K562 (cell line): ENCODE measurements around the gene SQOR. TPM values are rescaled to one million over a fixed set of nuclear protein-coding genes. Genes with fewer than 3 reads are reported as not detected.

Source experiments
- ATAC-seq: fragments of 200-7000 bp; cut with Tn5 transposase; 3 replicates; pipeline ENCODE4 v1.9.1; 2020; ENCODE audit warnings: moderate library complexity
- BruUV-seq: library from RNA; stranded (reverse); fragments of 400-500 nt; replicated peaks from 2 replicates; lab custom pipeline; 2021; lab: Mats Ljungman, UMichigan
- CTCF ChIA-PET: fragments of 300-600 bp; formaldehyde crosslinking; extraction: SDS; loops from one replicate; lab custom pipeline; 2021; ENCODE audit warnings: low intra/inter-chr PET ratio; lab: Yijun Ruan, JAX
- POLR2A ChIA-PET: fragments of 300-600, 350-650 bp; sonication (Branson Sonifier 250); formaldehyde crosslinking; extraction: SDS; loops from one replicate; lab custom pipeline; 2021; ENCODE audit warnings: antibody characterized with exemption, inconsistent platforms; lab: Yijun Ruan, JAX
- DNase-seq, 4 experiments: peaks; one replicate each; pipeline versions ENCODE4 v3.0.0 to v3.0.0-alpha.2; 2011 to 2018; ENCODE audit warnings: low spot score in 3 of 4, mixed read lengths in 3 of 4; ENCODE audit errors: extremely low read depth in 1 of 4
- FAIRE-seq: peaks from 2 replicates; lab custom pipeline; 2011; peaks lifted over from hg19 to GRCh38; lab: Jason Lieb, UNC
- H2AFZ ChIP-seq: 2 replicates; pipeline ENCODE4 v1.6.0; 2011; ENCODE audit warnings: low read depth, low read length, control low read depth, inconsistent platforms
- H3K27ac ChIP-seq: fragments of 200-600 bp; 3 replicates; pipeline ENCODE4 v1.8.0; 2011; ENCODE audit warnings: low read depth, mild to moderate bottlenecking, control low read depth, inconsistent platforms, low read length, moderate library complexity, mixed read lengths; ENCODE audit errors: extremely low read depth
- H3K27me3 ChIP-seq, 2 experiments: fragments of 300-600 bp in 1 of 2; 2 replicates in 1 of 2; 3 replicates in 1 of 2; pipeline versions ENCODE4 v1.6.0 to v1.8.0; 2011; ENCODE audit warnings: inconsistent platforms in 2 of 2, low read length in 2 of 2, mild to moderate bottlenecking in 1 of 2, mixed read lengths in 1 of 2, moderate library complexity in 1 of 2; ENCODE audit not compliant: control insufficient read depth in 2 of 2, insufficient read depth in 2 of 2
- H3K36me3 ChIP-seq: fragments of 300-600 bp; 3 replicates; pipeline ENCODE4 v1.8.0; 2011; ENCODE audit warnings: mild to moderate bottlenecking, low read length, inconsistent platforms; ENCODE audit not compliant: control insufficient read depth, insufficient read depth
- H3K4me1 ChIP-seq, 2 experiments: fragments of 200-600 bp in 1 of 2; replicated peaks in 1 of 2; 2 replicates in 1 of 2; 3 replicates in 1 of 2; pipeline versions ENCODE4 v1.5.1 to v1.8.0; 2011; ENCODE audit warnings: inconsistent platforms in 2 of 2, low read length in 2 of 2, mild to moderate bottlenecking in 1 of 2, mixed read lengths in 1 of 2, moderate library complexity in 1 of 2; ENCODE audit not compliant: control insufficient read depth in 2 of 2, insufficient read depth in 2 of 2
- H3K4me2 ChIP-seq: 2 replicates; pipeline ENCODE4 v1.6.1; 2011; ENCODE audit warnings: low read length, control low read depth, inconsistent platforms, mixed read lengths; ENCODE audit not compliant: insufficient read depth
- H3K4me3 ChIP-seq: fragments of 200-600 bp; sonication (generic), shearing (Covaris generic); 2 replicates; pipeline ENCODE4 v1.5.1; 2016; ENCODE audit warnings: control low read depth, inconsistent platforms
- H3K79me2 ChIP-seq: fragments of 200-600 bp; 3 replicates; pipeline ENCODE4 v1.8.0; 2011; ENCODE audit warnings: low read length, inconsistent platforms; ENCODE audit not compliant: control insufficient read depth, insufficient read depth
- H3K9ac ChIP-seq, 2 experiments: 2 replicates each; pipeline versions ENCODE4 v1.6.0 to v1.6.1; 2011; ENCODE audit warnings: low read depth in 2 of 2, low read length in 2 of 2, control low read depth in 1 of 2, inconsistent platforms in 1 of 2, mild to moderate bottlenecking in 1 of 2, mixed read lengths in 1 of 2; ENCODE audit not compliant: insufficient read depth in 1 of 2
- H3K9me1 ChIP-seq: one replicate; pipeline ENCODE4 v1.6.0; 2011; ENCODE audit warnings: inconsistent platforms, mild to moderate bottlenecking, low read length, moderate library complexity; ENCODE audit not compliant: control insufficient read depth, insufficient read depth
- H3K9me3 ChIP-seq: replicated peaks from 2 replicates; pipeline ENCODE4 v1.5.1; 2011; ENCODE audit warnings: low read depth, low read length, inconsistent platforms; ENCODE audit not compliant: control insufficient read depth, insufficient read depth
- H4K20me1 ChIP-seq: replicated peaks from 2 replicates; pipeline ENCODE4 v1.6.1; 2011; ENCODE audit warnings: low read length, inconsistent platforms, mixed read lengths; ENCODE audit not compliant: control insufficient read depth, insufficient read depth
- CHD2 ChIP-seq: IDR thresholded peaks from 2 replicates; pipeline ENCODE4 v1.6.1; 2011; ENCODE audit warnings: low read depth, low read length
- DLX4 ChIP-seq: fragments of 250-450 bp; sonication (Bioruptor Pico); IDR thresholded peaks from 2 replicates; pipeline ENCODE4 v1.6.1; 2021; ENCODE audit warnings: mild to moderate bottlenecking
- GTF2E2 ChIP-seq: fragments of 200-800 bp; sonication (Bioruptor generic); IDR thresholded peaks from 2 replicates; pipeline ENCODE4 v1.6.1; 2016; ENCODE audit warnings: missing genetic modification characterization, missing compliant biosample characterization
- GTF2F1 ChIP-seq: IDR thresholded peaks from 2 replicates; pipeline ENCODE4 v1.6.1; 2011; ENCODE audit warnings: low read depth, low read length, improper control_type of control experiment
- HMGN3 ChIP-seq: IDR thresholded peaks from 2 replicates; pipeline ENCODE4 v1.6.1; 2011; ENCODE audit warnings: borderline replicate concordance, low read depth, mild to moderate bottlenecking, mixed read lengths, low read length; ENCODE audit not compliant: insufficient read length; ENCODE audit errors: extremely low read depth
- HNRNPK ChIP-seq: fragments of 200-400 bp; formaldehyde crosslinking; IDR thresholded peaks from one replicate; pipeline ENCODE4 v1.6.1; 2018; ENCODE audit warnings: mild to moderate bottlenecking, low read depth, low read length; ENCODE audit not compliant: poor library complexity, severe bottlenecking
- ILK ChIP-seq: fragments of 450-650 bp; IDR thresholded peaks from 2 replicates; pipeline ENCODE4 v1.6.1; 2016; ENCODE audit warnings: missing genetic modification characterization, low read depth, mild to moderate bottlenecking, missing compliant biosample characterization, moderate library complexity, borderline replicate concordance
- MAFK ChIP-seq: IDR thresholded peaks from 2 replicates; pipeline ENCODE4 v1.6.1; 2011; ENCODE audit warnings: low read length, improper control_type of control experiment
- MAZ ChIP-seq, 2 experiments: fragments of 450-650 bp in 1 of 2; sonication (generic) in 1 of 2; formaldehyde crosslinking; IDR thresholded peaks in 1 of 2; conservative IDR thresholded peaks in 1 of 2; 2 replicates each; pipeline versions ENCODE4 v1.4.0 to v1.5.0; 2020; ENCODE audit warnings: mild to moderate bottlenecking in 1 of 2, missing genetic modification reagents in 1 of 2
- RFX5 ChIP-seq: IDR thresholded peaks from 2 replicates; pipeline ENCODE4 v1.6.1; 2011; ENCODE audit warnings: low read depth, mild to moderate bottlenecking, improper control_type of control experiment, low read length
- ZFX ChIP-seq: sonication (generic); formaldehyde crosslinking; IDR thresholded peaks from 2 replicates; pipeline ENCODE4 v1.8.0; 2022; ENCODE audit warnings: mild to moderate bottlenecking, missing genetic modification reagents, moderate library complexity
- ZNF239 ChIP-seq: fragments of 250-450 bp; sonication (Bioruptor Pico); IDR thresholded peaks from 2 replicates; pipeline ENCODE4 v1.4.0; 2020; ENCODE audit warnings: mild to moderate bottlenecking
- ZNF436 ChIP-seq: fragments of 250-450, 450-650 bp; sonication (Bioruptor Pico); formaldehyde crosslinking; IDR thresholded peaks from 2 replicates; pipeline ENCODE4 v1.7.0; 2020; ENCODE audit warnings: mild to moderate bottlenecking
- ZNF785 ChIP-seq: fragments of 250-450 bp; sonication (Bioruptor Pico); IDR thresholded peaks from 2 replicates; pipeline ENCODE4 v1.4.0; 2020; ENCODE audit warnings: mild to moderate bottlenecking
- WGBS: fragments of 100-300 bp; shearing (Covaris generic); methylation state at CpG from one replicate; pipeline ENCODE4 v1.1.6; 2016; ENCODE audit warnings: low coverage, mixed read lengths; ENCODE audit not compliant: insufficient coverage; ENCODE audit errors: missing lambda C conversion rate; 5-methylcytosine and 5-hydroxymethylcytosine counted together
- in situ Hi-C: fragments of 300-500 bp; cut with MboI; formaldehyde crosslinking; loops from 4 replicates; pipeline ENCODE4 v1.15.0; 2018; ENCODE audit warnings: inconsistent platforms, mixed read lengths
- intact Hi-C: fragments of 100-400 bp; cut with micrococcal nuclease; formaldehyde crosslinking; loops from 2 replicates; pipeline ENCODE4 v1.14.2; 2022
- polyA plus RNA-seq, 8 experiments: library from polyadenylated mRNA; depleted of rRNA in 4 of 8; stranded (reverse) in 5 of 8; unstranded in 3 of 8; fragments of >200 nt; fragmentation: Nextera tagmentation in 2 of 8; fragmentation: Illumina TruSeq in 1 of 8; extraction: Ambion mirVana in 2 of 8; extraction: Trizol in 1 of 8; gene quantifications; 2 replicates each; pipeline versions ENCODE4 v1.2.1 to v1.2.3, GENCODE V29; 2011 to 2014; ENCODE audit warnings: inconsistent platforms in 1 of 8, missing spikeins in 1 of 8
- total RNA-seq, 7 experiments: library from RNA; depleted of rRNA in 6 of 7; stranded (reverse); fragments of >200 nt in 6 of 7; fragmentation: Illumina TruSeq in 2 of 7; extraction: Trizol in 2 of 7; gene quantifications; 2 replicates each; pipeline versions ENCODE4 v1.2.1 to v1.2.3, GENCODE V29; 2011 to 2021; ENCODE audit warnings: low replicate concordance in 1 of 7
- TF ChIP-seq, protein P1 (sequence below): fragments of 450-650 bp; formaldehyde crosslinking; conservative IDR thresholded peaks from 2 replicates; pipeline ENCODE4 v1.4.0; 2022; ENCODE audit warnings: mild to moderate bottlenecking, missing genetic modification characterization

SQOR gene
- total and polyA plus RNA-seq, 9 of the 15 experiments (the other 6 are each of a cell fraction or from before 2014, with no cell fraction given): 0.32 to 1.6 (median 1.1) TPM

DNA sequence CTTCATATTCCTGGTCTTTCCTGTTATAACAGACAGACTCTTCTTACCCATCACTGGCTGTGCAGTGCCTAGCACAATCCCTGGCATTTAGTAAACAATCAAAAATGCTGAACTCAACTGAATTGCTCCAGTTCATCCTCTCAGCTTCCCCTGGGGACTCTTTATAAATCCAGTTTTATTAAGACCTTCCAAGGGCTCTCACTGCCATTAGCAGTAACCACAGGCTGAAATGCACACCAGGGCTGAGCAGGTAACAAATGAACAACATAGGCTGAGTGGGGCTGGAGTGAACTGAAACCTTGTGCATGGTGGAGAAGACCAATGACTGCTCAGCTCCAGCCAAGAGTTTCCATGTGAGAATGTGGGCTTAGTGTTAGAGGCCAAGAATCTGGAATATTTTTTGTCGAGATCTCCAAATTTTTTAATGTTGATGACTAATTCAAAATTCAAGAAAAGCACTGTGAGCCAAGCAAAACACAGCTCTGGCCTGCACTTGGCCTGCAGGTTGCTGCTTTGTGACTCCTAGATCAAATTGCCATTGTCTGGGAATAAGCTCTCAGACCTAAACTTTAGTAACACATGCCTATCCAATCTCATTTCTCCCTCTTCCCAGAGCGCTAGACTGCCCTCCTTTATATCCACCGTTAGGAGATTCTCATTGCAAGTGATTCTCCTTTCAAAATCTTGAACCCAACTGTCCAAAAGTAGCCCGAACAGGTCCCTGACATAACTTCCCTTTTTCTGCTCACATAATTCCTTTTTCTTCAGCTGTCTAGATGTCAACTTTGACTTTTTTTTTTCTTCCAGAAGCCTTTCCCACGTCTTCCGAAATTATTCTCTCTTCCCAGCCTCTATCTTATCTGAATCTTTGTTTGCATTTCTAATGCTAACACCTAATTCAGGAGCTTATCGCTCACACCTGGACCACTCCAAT is 7.4 kb downstream of the SQOR start:
- Histone ChIP-seq H3K9me3 (no peaks in the 10 kb centered on the region), H3K79me2 (no peaks in the 10 kb centered on the region), H3K27ac (no peak overlapping the region), H3K4me1 (peaks cover 0 to 4% of the 10 kb centered on the region in 2 experiments; a peak in 2 of 5 replicates), H2AFZ (no peak overlapping the region), H3K9ac (no peak overlapping the region), H3K9me1 (no peaks in the 10 kb centered on the region), H3K36me3 (no peaks in the 10 kb centered on the region), H3K4me2 (no peak overlapping the region), H3K4me3 (no peak overlapping the region), H3K27me3 (peaks cover 12 to 16% of the 10 kb centered on the region in 2 experiments; a peak in 3 of 5 replicates), H4K20me1 (no peaks in the 10 kb centered on the region)
- FAIRE-seq (no peak), ATAC-seq (no peak), DNase-seq (no peak)
- ChIA-PET CTCF (no interaction called here), POLR2A (interaction anchor here (0.6 kb wide), 1 partner anchor 279 kb away, joined by 3 read pairs; no protein-coding TSS in a partner anchor)
- no peak for TF ChIP-seq RFX5
- TF ChIP-seq, protein P1, sequence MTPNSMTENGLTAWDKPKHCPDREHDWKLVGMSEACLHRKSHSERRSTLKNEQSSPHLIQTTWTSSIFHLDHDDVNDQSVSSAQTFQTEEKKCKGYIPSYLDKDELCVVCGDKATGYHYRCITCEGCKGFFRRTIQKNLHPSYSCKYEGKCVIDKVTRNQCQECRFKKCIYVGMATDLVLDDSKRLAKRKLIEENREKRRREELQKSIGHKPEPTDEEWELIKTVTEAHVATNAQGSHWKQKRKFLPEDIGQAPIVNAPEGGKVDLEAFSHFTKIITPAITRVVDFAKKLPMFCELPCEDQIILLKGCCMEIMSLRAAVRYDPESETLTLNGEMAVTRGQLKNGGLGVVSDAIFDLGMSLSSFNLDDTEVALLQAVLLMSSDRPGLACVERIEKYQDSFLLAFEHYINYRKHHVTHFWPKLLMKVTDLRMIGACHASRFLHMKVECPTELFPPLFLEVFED: no peak
- TF ChIP-seq GTF2F1: no peak
- TF ChIP-seq ZNF239 (CRISPR knock-in tag): no peak
- no peak for TF ChIP-seq MAFK
- TF ChIP-seq GTF2E2 (tag): no peak
- TF ChIP-seq ZNF436 (CRISPR knock-in tag): no peak
- TF ChIP-seq DLX4 (CRISPR knock-in tag): no peak
- no peak for TF ChIP-seq ZNF785 (CRISPR knock-in tag)
- TF ChIP-seq HMGN3: no peak
- TF ChIP-seq MAZ (CRISPR knock-in tag; conservative IDR thresholded peaks at IDR 0.05 in 1 of 2, IDR thresholded peaks at IDR 0.05 in 1 of 2): no peak
- no peak for TF ChIP-seq ILK
- no peak for TF ChIP-seq CHD2
- no peak for TF ChIP-seq ZFX (CRISPR knock-in tag)
- TF ChIP-seq HNRNPK: no peak
- BruUV-seq: no TSS peak
- in situ Hi-C loops (no loop called here), intact Hi-C loops (no loop called here)
- 0% methylated on average over 6 of the region's 7 CpGs for WGBS
